Measurements from ENCODE around the gene SLC19A1. TPM values are rescaled to one million over a fixed set of nuclear protein-coding genes. Genes with fewer than 3 reads are reported as not detected.

Gene SLC19A1
- total and polyA plus RNA-seq, 4 donors = 8.4 to 28.0 (median 13.0) TPM

DNA sequence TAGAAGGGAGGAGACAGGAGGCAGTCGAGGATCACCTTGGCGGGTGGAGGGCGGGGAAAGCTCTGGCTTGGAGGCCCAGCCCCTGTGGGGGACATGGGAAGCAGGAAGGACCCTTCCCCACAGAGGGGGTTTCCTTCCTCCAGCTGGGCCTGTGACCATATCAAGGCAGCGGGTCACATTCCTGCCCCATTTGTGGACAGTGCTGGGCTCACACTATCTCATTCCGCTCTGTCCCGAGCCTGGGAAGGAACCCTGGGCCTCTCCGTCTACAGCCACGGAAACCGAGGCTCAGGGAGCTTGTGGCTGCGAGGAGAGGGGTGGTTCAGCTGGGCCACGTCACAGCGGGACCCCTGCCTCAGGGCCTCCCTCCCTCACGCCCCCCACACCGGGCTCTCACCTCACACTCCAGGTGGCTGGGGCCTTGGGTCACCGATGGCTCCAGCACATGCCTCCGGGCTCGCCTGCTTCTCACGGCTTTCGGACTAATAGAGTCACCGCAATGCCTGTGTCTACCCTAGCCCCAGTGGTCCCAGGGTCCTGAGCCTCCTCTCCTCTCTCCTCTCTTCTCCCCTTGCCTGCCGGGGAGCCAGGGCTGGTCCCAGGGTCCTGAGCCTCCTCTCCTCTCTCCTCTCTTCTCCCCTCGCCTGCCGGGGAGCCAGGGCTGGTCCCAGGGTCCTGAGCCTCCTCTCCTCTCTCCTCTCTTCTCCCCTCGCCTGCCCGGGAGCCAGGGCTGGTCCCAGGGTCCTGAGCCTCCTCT lies 56.4 kb downstream of the SLC19A1 start:
- WGBS = 92% methylated on average over 25 of the region's 25 CpGs
- H3K4me1 ChIP-seq (ENCODE audit: control insufficient read depth in 4 of 4, insufficient read depth in 4 of 4, low read length in 3 of 4) = peaks cover 0 to 5% (median 0%) of the 10 kb centered on the region in 4 donors
- TF ChIP-seq FOXA1 (IDR thresholded peaks at IDR 0.05) = no peak
- no peak for TF ChIP-seq ATF3 (IDR thresholded peaks at IDR 0.05)
- no peak for TF ChIP-seq EGR1 (IDR thresholded peaks at IDR 0.05; ENCODE audit: low read depth in 2 of 2)
- no peak for TF ChIP-seq HNF4G (IDR thresholded peaks at IDR 0.05)
- no peak for TF ChIP-seq YY1 (IDR thresholded peaks at IDR 0.05)
- TF ChIP-seq, protein P1, sequence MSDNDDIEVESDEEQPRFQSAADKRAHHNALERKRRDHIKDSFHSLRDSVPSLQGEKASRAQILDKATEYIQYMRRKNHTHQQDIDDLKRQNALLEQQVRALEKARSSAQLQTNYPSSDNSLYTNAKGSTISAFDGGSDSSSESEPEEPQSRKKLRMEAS (IDR thresholded peaks at IDR 0.05) = no peak
- TF ChIP-seq NR2F2 (IDR thresholded peaks at IDR 0.05) = no peak
- no peak for TF ChIP-seq FOXA2 (IDR thresholded peaks at IDR 0.05)
- TF ChIP-seq, protein P2, sequence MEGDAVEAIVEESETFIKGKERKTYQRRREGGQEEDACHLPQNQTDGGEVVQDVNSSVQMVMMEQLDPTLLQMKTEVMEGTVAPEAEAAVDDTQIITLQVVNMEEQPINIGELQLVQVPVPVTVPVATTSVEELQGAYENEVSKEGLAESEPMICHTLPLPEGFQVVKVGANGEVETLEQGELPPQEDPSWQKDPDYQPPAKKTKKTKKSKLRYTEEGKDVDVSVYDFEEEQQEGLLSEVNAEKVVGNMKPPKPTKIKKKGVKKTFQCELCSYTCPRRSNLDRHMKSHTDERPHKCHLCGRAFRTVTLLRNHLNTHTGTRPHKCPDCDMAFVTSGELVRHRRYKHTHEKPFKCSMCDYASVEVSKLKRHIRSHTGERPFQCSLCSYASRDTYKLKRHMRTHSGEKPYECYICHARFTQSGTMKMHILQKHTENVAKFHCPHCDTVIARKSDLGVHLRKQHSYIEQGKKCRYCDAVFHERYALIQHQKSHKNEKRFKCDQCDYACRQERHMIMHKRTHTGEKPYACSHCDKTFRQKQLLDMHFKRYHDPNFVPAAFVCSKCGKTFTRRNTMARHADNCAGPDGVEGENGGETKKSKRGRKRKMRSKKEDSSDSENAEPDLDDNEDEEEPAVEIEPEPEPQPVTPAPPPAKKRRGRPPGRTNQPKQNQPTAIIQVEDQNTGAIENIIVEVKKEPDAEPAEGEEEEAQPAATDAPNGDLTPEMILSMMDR (IDR thresholded peaks at IDR 0.05; ENCODE audit: low read depth, low read length, missing input control) = no peak
- no peak for TF ChIP-seq RXRA (IDR thresholded peaks at IDR 0.05)
- no peak for TF ChIP-seq RAD21 (IDR thresholded peaks at IDR 0.05)
- TF ChIP-seq HNF4A (conservative IDR thresholded peaks at IDR 0.05) = no peak
- TF ChIP-seq JUND (IDR thresholded peaks at IDR 0.05) = no peak
- TF ChIP-seq, protein P3, sequence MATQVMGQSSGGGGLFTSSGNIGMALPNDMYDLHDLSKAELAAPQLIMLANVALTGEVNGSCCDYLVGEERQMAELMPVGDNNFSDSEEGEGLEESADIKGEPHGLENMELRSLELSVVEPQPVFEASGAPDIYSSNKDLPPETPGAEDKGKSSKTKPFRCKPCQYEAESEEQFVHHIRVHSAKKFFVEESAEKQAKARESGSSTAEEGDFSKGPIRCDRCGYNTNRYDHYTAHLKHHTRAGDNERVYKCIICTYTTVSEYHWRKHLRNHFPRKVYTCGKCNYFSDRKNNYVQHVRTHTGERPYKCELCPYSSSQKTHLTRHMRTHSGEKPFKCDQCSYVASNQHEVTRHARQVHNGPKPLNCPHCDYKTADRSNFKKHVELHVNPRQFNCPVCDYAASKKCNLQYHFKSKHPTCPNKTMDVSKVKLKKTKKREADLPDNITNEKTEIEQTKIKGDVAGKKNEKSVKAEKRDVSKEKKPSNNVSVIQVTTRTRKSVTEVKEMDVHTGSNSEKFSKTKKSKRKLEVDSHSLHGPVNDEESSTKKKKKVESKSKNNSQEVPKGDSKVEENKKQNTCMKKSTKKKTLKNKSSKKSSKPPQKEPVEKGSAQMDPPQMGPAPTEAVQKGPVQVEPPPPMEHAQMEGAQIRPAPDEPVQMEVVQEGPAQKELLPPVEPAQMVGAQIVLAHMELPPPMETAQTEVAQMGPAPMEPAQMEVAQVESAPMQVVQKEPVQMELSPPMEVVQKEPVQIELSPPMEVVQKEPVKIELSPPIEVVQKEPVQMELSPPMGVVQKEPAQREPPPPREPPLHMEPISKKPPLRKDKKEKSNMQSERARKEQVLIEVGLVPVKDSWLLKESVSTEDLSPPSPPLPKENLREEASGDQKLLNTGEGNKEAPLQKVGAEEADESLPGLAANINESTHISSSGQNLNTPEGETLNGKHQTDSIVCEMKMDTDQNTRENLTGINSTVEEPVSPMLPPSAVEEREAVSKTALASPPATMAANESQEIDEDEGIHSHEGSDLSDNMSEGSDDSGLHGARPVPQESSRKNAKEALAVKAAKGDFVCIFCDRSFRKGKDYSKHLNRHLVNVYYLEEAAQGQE (IDR thresholded peaks at IDR 0.05) = no peak
- TF ChIP-seq TAF1 (conservative IDR thresholded peaks at IDR 0.05) = no peak
- TF ChIP-seq, protein P4, sequence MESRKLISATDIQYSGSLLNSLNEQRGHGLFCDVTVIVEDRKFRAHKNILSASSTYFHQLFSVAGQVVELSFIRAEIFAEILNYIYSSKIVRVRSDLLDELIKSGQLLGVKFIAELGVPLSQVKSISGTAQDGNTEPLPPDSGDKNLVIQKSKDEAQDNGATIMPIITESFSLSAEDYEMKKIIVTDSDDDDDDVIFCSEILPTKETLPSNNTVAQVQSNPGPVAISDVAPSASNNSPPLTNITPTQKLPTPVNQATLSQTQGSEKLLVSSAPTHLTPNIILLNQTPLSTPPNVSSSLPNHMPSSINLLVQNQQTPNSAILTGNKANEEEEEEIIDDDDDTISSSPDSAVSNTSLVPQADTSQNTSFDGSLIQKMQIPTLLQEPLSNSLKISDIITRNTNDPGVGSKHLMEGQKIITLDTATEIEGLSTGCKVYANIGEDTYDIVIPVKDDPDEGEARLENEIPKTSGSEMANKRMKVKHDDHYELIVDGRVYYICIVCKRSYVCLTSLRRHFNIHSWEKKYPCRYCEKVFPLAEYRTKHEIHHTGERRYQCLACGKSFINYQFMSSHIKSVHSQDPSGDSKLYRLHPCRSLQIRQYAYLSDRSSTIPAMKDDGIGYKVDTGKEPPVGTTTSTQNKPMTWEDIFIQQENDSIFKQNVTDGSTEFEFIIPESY (IDR thresholded peaks at IDR 0.05) = no peak
- TF ChIP-seq GABPA (IDR thresholded peaks at IDR 0.05 in 1 of 2, conservative IDR thresholded peaks at IDR 0.05 in 1 of 2) = no peak
- TF ChIP-seq SP1 (IDR thresholded peaks at IDR 0.05) = no peak

More for the DNA sequence above, 56.4 kb downstream of the SLC19A1 start:
- H3K36me3 ChIP-seq (ENCODE audit: control insufficient read depth in 4 of 4, insufficient read depth in 3 of 4, low read depth in 1 of 4, low read length in 3 of 4) = peaks cover 15 to 76% (median 32%) of the 10 kb centered on the region in 4 donors
- no peak overlapping the region for H3K4me3 ChIP-seq (ENCODE audit: low read depth in 1 of 3, low read length in 3 of 3)
- no peaks in the 10 kb centered on the region for H3K9me3 ChIP-seq (ENCODE audit: control insufficient read depth in 4 of 4, low read length in 3 of 4)
- no peak overlapping the region for H3K9ac ChIP-seq (ENCODE audit: low read depth in 1 of 2, low read length in 2 of 2)
- H3K27me3 ChIP-seq (ENCODE audit: control insufficient read depth in 4 of 4, insufficient read depth in 4 of 4, low read length in 3 of 4) = no peaks in the 10 kb centered on the region
- no peak for DNase-seq (ENCODE audit: low spot score)
- no peak overlapping the region for H3K27ac ChIP-seq (ENCODE audit: low read depth in 1 of 2, low read length in 2 of 2)
